BLaER1 (cell line): ENCODE data around the gene USP11.
"Not testable (repeated sequence)": the region's sequence is repeated elsewhere in the genome, so short reads cannot be mapped to it uniquely, and the experiment has no call there.

Source experiments
- H3K27ac ChIP-seq: shearing (Covaris generic); formaldehyde crosslinking; 2 replicates; pipeline ENCODE4 v1.8.1; 2022
- H3K27me3 ChIP-seq: shearing (Covaris generic); formaldehyde crosslinking; 2 replicates; pipeline ENCODE4 v1.8.1; 2022
- H3K36me3 ChIP-seq: shearing (Covaris generic); formaldehyde crosslinking; 2 replicates; pipeline ENCODE4 v1.8.1; 2022
- H3K4me1 ChIP-seq: shearing (Covaris generic); formaldehyde crosslinking; 2 replicates; pipeline ENCODE4 v1.8.1; 2022
- H3K4me2 ChIP-seq: shearing (Covaris generic); formaldehyde crosslinking; 2 replicates; pipeline ENCODE4 v1.8.1; 2022
- H3K4me3 ChIP-seq: shearing (Covaris generic); formaldehyde crosslinking; 2 replicates; pipeline ENCODE4 v1.8.1; 2022
- H3K9ac ChIP-seq: shearing (Covaris generic); formaldehyde crosslinking; 2 replicates; pipeline ENCODE4 v1.8.1; 2022
- H3K9me3 ChIP-seq: shearing (Covaris generic); formaldehyde crosslinking; 2 replicates; pipeline ENCODE4 v1.8.1; 2022
- H4K20me1 ChIP-seq: shearing (Covaris generic); formaldehyde crosslinking; 2 replicates; pipeline ENCODE4 v1.8.1; 2022
- Cebpa-rat ChIP-seq: shearing (Covaris generic); IDR thresholded peaks from 2 replicates; pipeline ENCODE4 v1.8.1; 2022

USP11 gene

DNA sequence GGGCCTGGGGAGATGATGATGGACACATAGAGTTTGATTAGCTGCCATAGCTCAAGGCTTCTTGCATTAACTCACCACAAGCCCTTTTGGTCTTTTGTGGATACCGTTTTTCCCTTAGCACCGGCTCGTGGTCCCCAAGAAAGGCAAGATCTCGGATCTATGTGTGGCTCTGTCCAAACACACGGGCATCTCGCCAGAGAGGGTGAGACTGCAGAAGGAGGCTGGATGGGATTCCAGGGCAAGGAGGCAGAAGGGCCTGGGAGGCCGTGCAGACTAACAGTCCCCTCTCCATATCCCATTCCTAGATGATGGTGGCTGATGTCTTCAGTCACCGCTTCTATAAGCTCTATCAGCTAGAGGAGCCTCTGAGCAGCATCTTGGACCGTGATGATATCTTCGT lies 9.5 kb downstream of the USP11 start:
- H3K4me3 ChIP-seq = no peak overlapping the region
- H3K27me3 ChIP-seq = peaks cover 85% of the 10 kb centered on the region
- H3K36me3 ChIP-seq = peaks cover 80% of the 10 kb centered on the region
- H3K4me2 ChIP-seq = no peak overlapping the region
- no peaks in the 10 kb centered on the region for H3K4me1 ChIP-seq
- H4K20me1 ChIP-seq = peaks cover 63% of the 10 kb centered on the region
- H3K9ac ChIP-seq = no peak overlapping the region
- no peak overlapping the region for H3K27ac ChIP-seq
- H3K9me3 ChIP-seq = no peaks in the 10 kb centered on the region
- TF ChIP-seq Cebpa-rat = no peak

DNA sequence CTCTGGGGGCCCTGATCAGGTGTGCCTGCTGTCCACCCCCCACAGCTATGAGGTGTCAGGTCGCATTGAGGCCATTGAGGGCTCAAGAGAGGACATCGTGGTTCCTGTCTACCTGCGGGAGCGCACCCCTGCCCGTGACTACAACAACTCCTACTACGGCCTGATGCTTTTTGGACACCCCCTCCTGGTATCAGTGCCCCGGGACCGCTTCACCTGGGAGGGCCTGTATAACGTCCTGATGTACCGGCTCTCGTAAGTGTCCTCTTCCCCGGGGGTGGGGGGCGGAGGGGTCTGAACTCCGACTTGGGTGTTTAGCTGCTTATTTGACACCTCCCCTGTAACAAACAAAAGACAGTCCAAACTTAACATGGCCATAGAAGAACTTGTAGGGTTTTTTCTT lies 10.5 kb downstream of the USP11 start:
- H3K4me3 ChIP-seq = no peak overlapping the region
- H4K20me1 ChIP-seq = peaks cover 61% of the 10 kb centered on the region
- no peaks in the 10 kb centered on the region for H3K9me3 ChIP-seq
- H3K27ac ChIP-seq = no peak overlapping the region
- TF ChIP-seq Cebpa-rat = no peak
- peaks cover 91% of the 10 kb centered on the region for H3K36me3 ChIP-seq
- H3K4me2 ChIP-seq = no peak overlapping the region
- peaks cover 87% of the 10 kb centered on the region for H3K27me3 ChIP-seq
- no peak overlapping the region for H3K9ac ChIP-seq
- no peaks in the 10 kb centered on the region for H3K4me1 ChIP-seq

DNA sequence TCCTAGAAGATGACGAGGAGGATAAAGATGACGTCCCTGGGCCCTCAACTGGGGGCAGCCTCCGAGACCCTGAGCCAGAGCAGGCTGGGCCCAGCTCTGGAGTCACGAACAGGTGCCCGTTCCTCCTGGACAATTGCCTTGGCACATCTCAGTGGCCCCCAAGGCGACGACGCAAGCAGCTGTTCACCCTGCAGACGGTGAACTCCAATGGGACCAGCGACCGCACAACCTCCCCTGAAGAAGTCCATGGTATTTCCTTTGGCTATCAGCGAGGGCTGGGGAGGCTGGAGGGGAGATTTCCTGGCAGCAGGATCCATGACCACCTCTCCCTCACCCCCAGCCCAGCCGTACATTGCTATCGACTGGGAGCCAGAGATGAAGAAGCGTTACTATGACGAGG lies 11.9 kb downstream of the USP11 start:
- Histone ChIP-seq H3K4me3 (no peak overlapping the region), H3K9ac (no peak overlapping the region), H3K4me2 (no peak overlapping the region), H3K9me3 (no peaks in the 10 kb centered on the region), H3K27me3 (peaks cover 83% of the 10 kb centered on the region), H3K4me1 (no peaks in the 10 kb centered on the region), H3K36me3 (peaks cover 93% of the 10 kb centered on the region), H3K27ac (no peak overlapping the region), H4K20me1 (peaks cover 58% of the 10 kb centered on the region)
- no peak for TF ChIP-seq Cebpa-rat

DNA sequence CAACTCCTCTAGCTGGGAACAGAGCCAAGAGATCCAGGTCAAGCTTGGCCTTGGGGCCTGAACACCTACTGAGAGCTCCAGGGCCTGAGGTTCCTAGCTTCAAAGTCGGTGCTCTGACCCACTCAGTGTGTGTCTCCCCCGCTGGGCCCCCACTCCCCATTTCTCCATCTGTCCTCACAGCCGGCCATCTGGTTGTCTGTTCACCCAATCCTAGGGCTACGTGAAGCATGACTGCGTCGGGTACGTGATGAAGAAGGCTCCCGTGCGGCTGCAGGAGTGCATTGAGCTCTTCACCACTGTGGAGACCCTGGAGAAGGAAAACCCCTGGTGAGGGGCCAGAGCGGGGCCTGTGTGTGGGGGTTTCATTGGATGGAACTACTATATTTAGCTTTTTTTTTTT lies 12.3 kb downstream of the USP11 start:
- no peak for TF ChIP-seq Cebpa-rat
- no peaks in the 10 kb centered on the region for H3K9me3 ChIP-seq
- no peak overlapping the region for H3K9ac ChIP-seq
- peaks cover 55% of the 10 kb centered on the region; the same call in 1 of the 2 replicates for H4K20me1 ChIP-seq
- H3K4me3 ChIP-seq = no peak overlapping the region
- H3K4me1 ChIP-seq = no peaks in the 10 kb centered on the region
- H3K36me3 ChIP-seq = peaks cover 88% of the 10 kb centered on the region
- H3K27ac ChIP-seq = no peak overlapping the region
- H3K4me2 ChIP-seq = no peak overlapping the region
- peaks cover 78% of the 10 kb centered on the region for H3K27me3 ChIP-seq

DNA sequence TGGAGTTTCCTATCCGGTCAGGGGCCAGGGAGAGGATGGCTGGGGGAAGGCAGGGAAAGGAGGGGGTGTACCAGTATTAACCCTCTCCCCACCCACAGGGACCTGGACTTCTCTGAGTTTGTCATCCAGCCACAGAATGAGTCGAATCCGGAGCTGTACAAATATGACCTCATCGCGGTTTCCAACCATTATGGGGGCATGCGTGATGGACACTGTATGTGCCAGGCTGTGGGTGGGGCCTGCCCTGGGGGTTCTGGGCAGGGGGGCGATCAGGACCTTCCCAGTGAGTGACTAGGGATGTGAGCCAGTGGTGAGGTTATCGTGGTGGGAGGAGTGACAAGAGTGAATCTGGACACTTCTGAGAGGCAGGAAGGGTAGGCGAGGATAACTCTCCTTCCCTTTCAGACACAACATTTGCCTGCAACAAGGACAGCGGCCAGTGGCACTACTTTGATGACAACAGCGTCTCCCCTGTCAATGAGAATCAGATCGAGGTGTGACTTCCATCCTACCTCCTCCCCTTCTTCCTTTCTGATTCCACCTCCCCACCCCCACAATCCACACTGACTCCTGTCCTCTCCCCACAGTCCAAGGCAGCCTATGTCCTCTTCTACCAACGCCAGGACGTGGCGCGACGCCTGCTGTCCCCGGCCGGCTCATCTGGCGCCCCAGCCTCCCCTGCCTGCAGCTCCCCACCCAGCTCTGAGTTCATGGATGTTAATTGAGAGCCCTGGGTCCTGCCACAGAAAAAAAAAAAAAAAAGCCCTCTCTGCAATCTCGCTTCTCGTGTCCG lies 14.6 kb downstream of the USP11 start:
- Histone ChIP-seq H3K9ac (no peak overlapping the region), H3K9me3 (no peaks in the 10 kb centered on the region), H3K4me2 (no peak overlapping the region), H3K4me1 (no peaks in the 10 kb centered on the region), H3K36me3 (peaks cover 65% of the 10 kb centered on the region), H4K20me1 (peaks cover 55% of the 10 kb centered on the region; the same call in 1 of the 2 replicates), H3K4me3 (no peak overlapping the region), H3K27ac (no peak overlapping the region), H3K27me3 (peaks cover 60% of the 10 kb centered on the region)
- no peak for TF ChIP-seq Cebpa-rat

DNA sequence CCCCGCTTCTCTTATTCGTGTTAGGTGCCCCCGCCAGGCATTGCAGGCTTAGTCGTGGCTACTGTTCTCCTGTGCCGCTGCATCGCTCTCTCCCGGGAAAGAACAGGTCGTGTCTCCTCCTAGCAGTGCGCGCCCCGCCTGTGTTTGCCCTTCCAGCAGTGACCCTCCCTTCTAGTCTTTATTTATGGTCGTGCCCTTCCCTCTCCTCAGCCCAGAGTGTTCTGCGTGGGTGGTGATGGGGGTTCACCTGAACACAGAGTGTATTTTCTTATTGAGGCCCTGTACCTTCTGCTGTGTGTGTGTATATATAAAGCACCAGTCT lies 15.2 kb downstream of the USP11 start:
- Histone ChIP-seq H3K4me2 (no peak overlapping the region), H3K36me3 (peaks cover 61% of the 10 kb centered on the region), H3K4me3 (no peak overlapping the region), H3K9me3 (peaks cover 2% of the 10 kb centered on the region; the same call in 1 of the 2 replicates), H3K27ac (no peak overlapping the region), H3K27me3 (peaks cover 57% of the 10 kb centered on the region), H3K9ac (no peak overlapping the region), H4K20me1 (peaks cover 55% of the 10 kb centered on the region; the same call in 1 of the 2 replicates), H3K4me1 (no peaks in the 10 kb centered on the region)
- TF ChIP-seq Cebpa-rat = no peak

DNA sequence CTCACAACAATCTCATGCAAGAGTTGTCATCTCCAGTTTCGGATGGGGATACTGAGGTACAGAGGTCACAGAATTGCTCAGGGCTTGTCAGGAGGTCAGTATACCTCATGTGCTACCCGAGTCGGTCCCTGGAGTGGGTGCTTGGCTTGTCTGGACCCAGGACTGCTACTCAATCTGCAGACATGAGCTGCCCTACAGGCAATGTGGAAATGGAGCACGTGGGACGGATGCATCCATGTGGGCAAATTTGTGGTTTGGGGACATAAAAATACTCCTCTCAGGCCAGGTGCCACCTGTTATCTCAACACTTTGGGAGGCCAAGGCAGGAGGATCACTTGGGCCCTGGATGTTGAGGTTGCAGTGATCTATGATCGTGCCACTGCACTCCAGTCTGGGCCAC lies 15.8 kb downstream of the USP11 start:
- Histone ChIP-seq H4K20me1 (peaks cover 52% of the 10 kb centered on the region; the same call in 1 of the 2 replicates), H3K4me3 (no peak overlapping the region), H3K4me1 (no peaks in the 10 kb centered on the region), H3K27ac (no peak overlapping the region), H3K9me3 (peaks cover 4% of the 10 kb centered on the region; the same call in 1 of the 2 replicates), H3K36me3 (peaks cover 56% of the 10 kb centered on the region), H3K9ac (no peak overlapping the region), H3K4me2 (no peak overlapping the region), H3K27me3 (peaks cover 57% of the 10 kb centered on the region)
- no peak for TF ChIP-seq Cebpa-rat

DNA sequence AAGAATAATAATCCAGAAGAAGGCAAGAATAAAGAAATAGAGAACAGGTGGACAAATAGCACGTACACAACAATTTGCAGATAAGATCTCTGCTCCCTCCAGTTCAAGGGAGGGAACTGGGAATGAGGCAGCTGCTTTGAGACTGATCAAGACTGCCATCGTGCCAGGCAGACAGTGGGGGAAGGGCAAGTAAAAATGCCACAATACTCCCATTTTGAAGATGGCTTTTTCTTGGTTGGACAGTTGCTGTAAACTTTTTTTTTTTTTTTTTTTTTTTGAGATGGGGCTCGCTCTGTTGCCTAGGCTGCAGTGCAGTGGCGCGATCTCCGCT lies 17.2 kb downstream of the USP11 start:
- H3K9ac ChIP-seq = no peak overlapping the region
- no peak overlapping the region for H3K4me3 ChIP-seq
- TF ChIP-seq Cebpa-rat = no peak
- H3K4me2 ChIP-seq = no peak overlapping the region
- H3K27me3 ChIP-seq = peaks cover 49% of the 10 kb centered on the region
- H4K20me1 ChIP-seq = peaks cover 38% of the 10 kb centered on the region; the same call in 1 of the 2 replicates
- H3K9me3 ChIP-seq = peaks cover 4% of the 10 kb centered on the region; the same call in 1 of the 2 replicates
- no peaks in the 10 kb centered on the region for H3K4me1 ChIP-seq
- H3K27ac ChIP-seq = no peak overlapping the region
- H3K36me3 ChIP-seq = peaks cover 42% of the 10 kb centered on the region

DNA sequence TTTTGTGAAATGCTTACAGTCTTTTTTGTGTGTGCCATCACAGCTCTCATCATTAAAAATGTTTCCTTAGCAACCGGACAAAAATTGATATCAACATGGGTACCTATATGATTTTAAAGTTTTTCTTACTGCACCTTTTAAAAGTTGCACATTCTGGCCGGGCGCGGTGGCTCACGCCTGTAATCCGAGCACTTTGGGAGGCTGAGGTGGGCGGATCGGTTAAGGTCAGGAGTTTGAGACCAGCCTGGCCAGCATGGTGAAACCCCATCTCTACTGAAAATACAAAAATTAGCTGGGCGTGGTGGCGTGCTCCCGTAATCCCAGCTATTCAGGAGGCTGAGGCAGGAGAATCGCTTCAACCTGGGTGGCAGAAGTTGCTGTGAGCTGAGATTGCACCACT lies 24.8 kb downstream of the USP11 start:
- H3K4me1 ChIP-seq, H4K20me1 ChIP-seq, H3K4me3 ChIP-seq, H3K36me3 ChIP-seq, H3K27ac ChIP-seq, H3K9me3 ChIP-seq, H3K4me2 ChIP-seq, H3K9ac ChIP-seq: not testable (repeated sequence)
- peaks cover 63% of the 10 kb centered on the region for H3K27me3 ChIP-seq

DNA sequence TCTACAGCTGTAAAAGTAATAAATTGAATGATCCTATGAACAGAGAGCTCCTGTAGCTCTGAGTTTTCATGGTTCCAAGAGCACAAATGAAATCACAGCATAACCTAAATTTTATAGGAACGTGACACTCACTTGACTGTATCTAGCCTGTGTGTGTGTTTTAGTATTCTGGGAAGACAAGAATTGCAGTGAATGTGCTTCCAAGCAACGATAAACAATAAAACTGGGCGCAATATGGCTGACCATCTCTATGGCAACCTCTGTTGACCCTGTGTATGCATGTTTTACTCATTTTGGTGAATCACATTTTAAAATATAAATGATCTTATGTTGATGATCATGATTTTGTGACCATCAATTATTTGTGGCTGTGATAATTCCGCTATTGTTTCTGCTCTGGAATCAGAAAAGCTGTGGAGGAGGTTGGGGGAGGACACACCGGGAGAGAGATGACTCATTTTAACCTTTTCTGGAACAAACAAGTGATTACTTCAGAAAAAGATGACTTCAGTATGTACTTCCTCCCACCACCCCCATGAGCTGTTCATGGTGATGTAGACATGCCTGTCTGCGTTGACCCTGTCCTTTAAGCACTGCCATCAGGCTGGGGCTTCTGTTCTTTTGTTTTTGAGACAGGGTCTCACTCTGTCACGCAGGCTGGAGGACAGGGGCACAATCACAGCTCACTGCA lies 31.8 kb downstream of the USP11 start:
- Histone ChIP-seq H3K27ac (no peak overlapping the region), H3K4me1 (no peaks in the 10 kb centered on the region), H3K4me3 (no peak overlapping the region), H3K27me3 (peaks cover 59% of the 10 kb centered on the region), H4K20me1 (no peaks in the 10 kb centered on the region; the same call in 1 of the 2 replicates), H3K9ac (no peak overlapping the region), H3K4me2 (no peak overlapping the region), H3K9me3 (no peaks in the 10 kb centered on the region), H3K36me3 (no peaks in the 10 kb centered on the region)
- TF ChIP-seq Cebpa-rat = no peak
